ENCODE measurements around the gene ATP2C2.

The ATP2C2 gene

DNA sequence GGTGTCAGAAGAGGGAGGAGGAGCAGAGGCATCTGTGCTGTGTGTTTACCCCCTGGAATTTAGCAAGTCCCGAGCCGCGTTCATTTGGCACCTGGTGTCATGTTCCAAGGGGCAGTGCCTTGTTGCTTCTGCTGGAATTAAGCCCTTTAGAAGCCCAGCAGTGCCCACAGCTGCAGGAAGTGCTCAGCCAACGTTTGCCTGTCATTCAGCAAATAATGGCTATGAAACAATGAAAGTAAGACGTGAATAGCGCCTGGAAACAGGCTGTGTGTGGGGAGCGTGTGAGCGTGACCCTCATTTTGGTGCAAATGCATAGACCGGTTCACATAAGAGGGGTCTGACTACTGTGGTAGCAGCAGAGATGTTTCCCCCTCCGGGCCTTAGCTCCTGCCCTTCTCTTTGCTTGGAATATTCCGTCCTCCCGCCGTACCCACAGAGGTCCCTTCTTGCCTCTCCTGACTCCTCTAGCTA, 5.8 kb upstream of the ATP2C2 start:
- no peak for ATAC-seq
- no peak for TF ChIP-seq SNAI2 (CRISPR knock-in tag; IDR thresholded peaks at IDR 0.05)
- TF ChIP-seq TCF4 (CRISPR knock-in tag; IDR thresholded peaks at IDR 0.05; ENCODE audit: borderline replicate concordance) = no peak
- TF ChIP-seq, protein P1, sequence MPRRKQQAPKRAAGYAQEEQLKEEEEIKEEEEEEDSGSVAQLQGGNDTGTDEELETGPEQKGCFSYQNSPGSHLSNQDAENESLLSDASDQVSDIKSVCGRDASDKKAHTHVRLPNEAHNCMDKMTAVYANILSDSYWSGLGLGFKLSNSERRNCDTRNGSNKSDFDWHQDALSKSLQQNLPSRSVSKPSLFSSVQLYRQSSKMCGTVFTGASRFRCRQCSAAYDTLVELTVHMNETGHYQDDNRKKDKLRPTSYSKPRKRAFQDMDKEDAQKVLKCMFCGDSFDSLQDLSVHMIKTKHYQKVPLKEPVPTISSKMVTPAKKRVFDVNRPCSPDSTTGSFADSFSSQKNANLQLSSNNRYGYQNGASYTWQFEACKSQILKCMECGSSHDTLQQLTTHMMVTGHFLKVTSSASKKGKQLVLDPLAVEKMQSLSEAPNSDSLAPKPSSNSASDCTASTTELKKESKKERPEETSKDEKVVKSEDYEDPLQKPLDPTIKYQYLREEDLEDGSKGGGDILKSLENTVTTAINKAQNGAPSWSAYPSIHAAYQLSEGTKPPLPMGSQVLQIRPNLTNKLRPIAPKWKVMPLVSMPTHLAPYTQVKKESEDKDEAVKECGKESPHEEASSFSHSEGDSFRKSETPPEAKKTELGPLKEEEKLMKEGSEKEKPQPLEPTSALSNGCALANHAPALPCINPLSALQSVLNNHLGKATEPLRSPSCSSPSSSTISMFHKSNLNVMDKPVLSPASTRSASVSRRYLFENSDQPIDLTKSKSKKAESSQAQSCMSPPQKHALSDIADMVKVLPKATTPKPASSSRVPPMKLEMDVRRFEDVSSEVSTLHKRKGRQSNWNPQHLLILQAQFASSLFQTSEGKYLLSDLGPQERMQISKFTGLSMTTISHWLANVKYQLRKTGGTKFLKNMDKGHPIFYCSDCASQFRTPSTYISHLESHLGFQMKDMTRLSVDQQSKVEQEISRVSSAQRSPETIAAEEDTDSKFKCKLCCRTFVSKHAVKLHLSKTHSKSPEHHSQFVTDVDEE (CRISPR knock-in tag; IDR thresholded peaks at IDR 0.05) = no peak
- TF ChIP-seq, protein P2, sequence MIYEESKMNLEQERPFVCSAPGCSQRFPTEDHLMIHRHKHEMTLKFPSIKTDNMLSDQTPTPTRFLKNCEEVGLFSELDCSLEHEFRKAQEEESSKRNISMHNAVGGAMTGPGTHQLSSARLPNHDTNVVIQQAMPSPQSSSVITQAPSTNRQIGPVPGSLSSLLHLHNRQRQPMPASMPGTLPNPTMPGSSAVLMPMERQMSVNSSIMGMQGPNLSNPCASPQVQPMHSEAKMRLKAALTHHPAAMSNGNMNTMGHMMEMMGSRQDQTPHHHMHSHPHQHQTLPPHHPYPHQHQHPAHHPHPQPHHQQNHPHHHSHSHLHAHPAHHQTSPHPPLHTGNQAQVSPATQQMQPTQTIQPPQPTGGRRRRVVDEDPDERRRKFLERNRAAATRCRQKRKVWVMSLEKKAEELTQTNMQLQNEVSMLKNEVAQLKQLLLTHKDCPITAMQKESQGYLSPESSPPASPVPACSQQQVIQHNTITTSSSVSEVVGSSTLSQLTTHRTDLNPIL (CRISPR knock-in tag; IDR thresholded peaks at IDR 0.05; ENCODE audit: low read depth) = no peak
- no peak for TF ChIP-seq PPARA (CRISPR knock-in tag; IDR thresholded peaks at IDR 0.05; ENCODE audit: borderline replicate concordance)
- TF ChIP-seq ESRRG (CRISPR knock-in tag; IDR thresholded peaks at IDR 0.05) = no peak
- no peak for TF ChIP-seq ZNF70 (CRISPR knock-in tag; IDR thresholded peaks at IDR 0.05)
- TF ChIP-seq GLIS3 (CRISPR knock-in tag; IDR thresholded peaks at IDR 0.05) = no peak
- TF ChIP-seq ISL1 (CRISPR knock-in tag; IDR thresholded peaks at IDR 0.05) = no peak
- no peak for TF ChIP-seq ZFP30 (CRISPR knock-in tag; IDR thresholded peaks at IDR 0.05)
- TF ChIP-seq, protein P3, sequence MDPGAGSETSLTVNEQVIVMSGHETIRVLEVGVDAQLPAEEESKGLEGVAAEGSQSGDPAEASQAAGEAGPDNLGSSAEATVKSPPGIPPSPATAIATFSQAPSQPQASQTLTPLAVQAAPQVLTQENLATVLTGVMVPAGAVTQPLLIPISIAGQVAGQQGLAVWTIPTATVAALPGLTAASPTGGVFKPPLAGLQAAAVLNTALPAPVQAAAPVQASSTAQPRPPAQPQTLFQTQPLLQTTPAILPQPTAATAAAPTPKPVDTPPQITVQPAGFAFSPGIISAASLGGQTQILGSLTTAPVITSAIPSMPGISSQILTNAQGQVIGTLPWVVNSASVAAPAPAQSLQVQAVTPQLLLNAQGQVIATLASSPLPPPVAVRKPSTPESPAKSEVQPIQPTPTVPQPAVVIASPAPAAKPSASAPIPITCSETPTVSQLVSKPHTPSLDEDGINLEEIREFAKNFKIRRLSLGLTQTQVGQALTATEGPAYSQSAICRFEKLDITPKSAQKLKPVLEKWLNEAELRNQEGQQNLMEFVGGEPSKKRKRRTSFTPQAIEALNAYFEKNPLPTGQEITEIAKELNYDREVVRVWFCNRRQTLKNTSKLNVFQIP (CRISPR knock-in tag; IDR thresholded peaks at IDR 0.05; ENCODE audit: borderline replicate concordance, low read depth) = no peak
- no peak for TF ChIP-seq ZC3H10 (CRISPR knock-in tag; IDR thresholded peaks at IDR 0.05)
- TF ChIP-seq ZNF565 (CRISPR knock-in tag; conservative IDR thresholded peaks at IDR 0.05; ENCODE audit: low read depth) = no peak
- TF ChIP-seq ZNF8 (CRISPR knock-in tag; IDR thresholded peaks at IDR 0.05) = no peak
- TF ChIP-seq, protein P4, sequence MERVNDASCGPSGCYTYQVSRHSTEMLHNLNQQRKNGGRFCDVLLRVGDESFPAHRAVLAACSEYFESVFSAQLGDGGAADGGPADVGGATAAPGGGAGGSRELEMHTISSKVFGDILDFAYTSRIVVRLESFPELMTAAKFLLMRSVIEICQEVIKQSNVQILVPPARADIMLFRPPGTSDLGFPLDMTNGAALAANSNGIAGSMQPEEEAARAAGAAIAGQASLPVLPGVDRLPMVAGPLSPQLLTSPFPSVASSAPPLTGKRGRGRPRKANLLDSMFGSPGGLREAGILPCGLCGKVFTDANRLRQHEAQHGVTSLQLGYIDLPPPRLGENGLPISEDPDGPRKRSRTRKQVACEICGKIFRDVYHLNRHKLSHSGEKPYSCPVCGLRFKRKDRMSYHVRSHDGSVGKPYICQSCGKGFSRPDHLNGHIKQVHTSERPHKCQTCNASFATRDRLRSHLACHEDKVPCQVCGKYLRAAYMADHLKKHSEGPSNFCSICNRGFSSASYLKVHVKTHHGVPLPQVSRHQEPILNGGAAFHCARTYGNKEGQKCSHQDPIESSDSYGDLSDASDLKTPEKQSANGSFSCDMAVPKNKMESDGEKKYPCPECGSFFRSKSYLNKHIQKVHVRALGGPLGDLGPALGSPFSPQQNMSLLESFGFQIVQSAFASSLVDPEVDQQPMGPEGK (CRISPR knock-in tag; IDR thresholded peaks at IDR 0.05; ENCODE audit: borderline replicate concordance) = no peak
- no peak for TF ChIP-seq ZFP3 (CRISPR knock-in tag; IDR thresholded peaks at IDR 0.05)

DNA sequence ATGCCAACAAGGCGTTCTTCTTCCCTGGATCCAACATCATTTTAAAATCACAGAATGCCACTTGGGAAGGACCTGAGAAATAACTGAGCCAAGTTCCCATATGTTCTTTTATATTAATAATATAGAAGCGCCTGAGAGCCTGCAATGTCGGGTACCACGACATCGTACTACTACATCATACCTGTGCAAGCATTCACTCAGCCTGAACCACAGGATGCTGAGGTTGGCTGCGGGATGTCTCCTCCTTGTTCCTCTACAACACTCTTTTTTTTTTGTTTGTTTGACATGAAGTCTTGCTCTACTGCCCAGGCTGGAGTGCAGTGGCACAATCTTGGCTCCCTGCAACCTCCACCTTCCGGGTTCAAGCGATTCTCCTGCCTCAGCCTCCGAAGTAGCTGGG, 2.1 kb upstream of the ATP2C2 start:
- TF ChIP-seq, protein P1 (CRISPR knock-in tag; IDR thresholded peaks at IDR 0.05) = no peak
- TF ChIP-seq ZC3H10 (CRISPR knock-in tag; IDR thresholded peaks at IDR 0.05) (no peak), SNAI2 (CRISPR knock-in tag; IDR thresholded peaks at IDR 0.05) (no peak), ESRRG (CRISPR knock-in tag; IDR thresholded peaks at IDR 0.05) (no peak), ZNF8 (CRISPR knock-in tag; IDR thresholded peaks at IDR 0.05) (no peak), PPARA (CRISPR knock-in tag; IDR thresholded peaks at IDR 0.05; ENCODE audit: borderline replicate concordance) (no peak), BACH2 (CRISPR knock-in tag; IDR thresholded peaks at IDR 0.05; ENCODE audit: borderline replicate concordance) (no peak), TOX (CRISPR knock-in tag; IDR thresholded peaks at IDR 0.05; ENCODE audit: borderline replicate concordance) (no peak), ZNF70 (CRISPR knock-in tag; IDR thresholded peaks at IDR 0.05) (no peak), ZFP30 (CRISPR knock-in tag; IDR thresholded peaks at IDR 0.05) (no peak), ZFP3 (CRISPR knock-in tag; IDR thresholded peaks at IDR 0.05) (no peak), ARNTL (CRISPR knock-in tag; IDR thresholded peaks at IDR 0.05; ENCODE audit: borderline replicate concordance, low read depth) (no peak), RARB (CRISPR knock-in tag; IDR thresholded peaks at IDR 0.05) (no peak), GLIS3 (CRISPR knock-in tag; IDR thresholded peaks at IDR 0.05) (no peak)
- TF ChIP-seq, protein P4 (CRISPR knock-in tag; IDR thresholded peaks at IDR 0.05; ENCODE audit: borderline replicate concordance) = no peak
- TF ChIP-seq, protein P5, sequence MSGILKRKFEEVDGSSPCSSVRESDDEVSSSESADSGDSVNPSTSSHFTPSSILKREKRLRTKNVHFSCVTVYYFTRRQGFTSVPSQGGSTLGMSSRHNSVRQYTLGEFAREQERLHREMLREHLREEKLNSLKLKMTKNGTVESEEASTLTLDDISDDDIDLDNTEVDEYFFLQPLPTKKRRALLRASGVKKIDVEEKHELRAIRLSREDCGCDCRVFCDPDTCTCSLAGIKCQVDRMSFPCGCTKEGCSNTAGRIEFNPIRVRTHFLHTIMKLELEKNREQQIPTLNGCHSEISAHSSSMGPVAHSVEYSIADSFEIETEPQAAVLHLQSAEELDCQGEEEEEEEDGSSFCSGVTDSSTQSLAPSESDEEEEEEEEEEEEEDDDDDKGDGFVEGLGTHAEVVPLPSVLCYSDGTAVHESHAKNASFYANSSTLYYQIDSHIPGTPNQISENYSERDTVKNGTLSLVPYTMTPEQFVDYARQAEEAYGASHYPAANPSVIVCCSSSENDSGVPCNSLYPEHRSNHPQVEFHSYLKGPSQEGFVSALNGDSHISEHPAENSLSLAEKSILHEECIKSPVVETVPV (CRISPR knock-in tag; IDR thresholded peaks at IDR 0.05) = no peak
- no peak for ATAC-seq
